Neutrophil (primary cell): ENCODE results near the gene SLC22A7.

Experiments used
- H3K27ac ChIP-seq: fragments of 200-600 bp; sonication (generic); 2 replicates; pipeline ENCODE4 v1.5.1; 2016; ENCODE audit warnings: mild to moderate bottlenecking, moderate library complexity
- H3K27me3 ChIP-seq: fragments of 200-600 bp; sonication (generic); 2 replicates; pipeline ENCODE4 v1.6.0; 2016; ENCODE audit warnings: mild to moderate bottlenecking
- H3K36me3 ChIP-seq: fragments of 200-600 bp; sonication (generic); 2 replicates; pipeline ENCODE4 v1.5.1; 2017
- H3K4me1 ChIP-seq, 2 experiments: fragments of 200-600 bp in 1 of 2; sonication (generic) in 1 of 2; 1 replicate in 1 of 2; 2 replicates in 1 of 2; pipeline versions ENCODE4 v1.5.1 to v1.6.1; 2013 to 2016; ENCODE audit warnings: low read depth in 1 of 2, low read length in 1 of 2, mild to moderate bottlenecking in 1 of 2, moderate library complexity in 1 of 2; ENCODE audit not compliant: control insufficient read depth in 1 of 2, insufficient read depth in 1 of 2
- H3K4me3 ChIP-seq, 2 experiments: fragments of 200-600 bp in 1 of 2; sonication (generic) in 1 of 2; 1 replicate in 1 of 2; 2 replicates in 1 of 2; pipeline ENCODE4 v1.5.1; 2013 to 2016; ENCODE audit warnings: low read depth in 1 of 2, low read length in 1 of 2, mild to moderate bottlenecking in 1 of 2, moderate library complexity in 1 of 2
- H3K9me3 ChIP-seq: fragments of 200-600 bp; sonication (generic); 2 replicates; pipeline ENCODE4 v1.5.1; 2016
- TF ChIP-seq, protein P1 (sequence below): fragments of 200-600 bp; sonication (generic); IDR thresholded peaks from 2 replicates; pipeline ENCODE4 v1.5.1; 2016; ENCODE audit warnings: antibody characterized with exemption

The SLC22A7 gene

DNA sequence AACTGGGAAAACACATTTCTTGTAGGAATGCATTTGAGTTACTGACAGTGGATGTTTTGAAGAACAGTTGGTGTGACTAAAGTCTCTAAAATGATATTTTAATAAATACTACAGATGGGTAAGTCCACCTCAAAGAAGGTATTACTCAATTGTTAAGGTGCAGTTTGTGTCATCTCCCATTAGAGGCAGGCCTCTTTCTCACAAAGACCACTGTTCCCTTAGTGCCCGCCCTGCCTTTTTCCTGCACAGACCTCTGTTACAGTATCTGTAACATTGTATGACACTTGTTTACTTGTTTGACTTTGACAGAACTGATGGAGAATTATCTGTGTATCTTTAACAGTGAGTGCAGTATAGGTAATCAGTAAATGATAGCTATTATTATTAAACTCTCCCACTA lies 15.8 kb downstream of the SLC22A7 start:
- peak overlapping the region; percentile 67 for H3K27ac ChIP-seq
- no peaks in the 10 kb centered on the region for H3K36me3 ChIP-seq
- H3K4me3 ChIP-seq = no peak overlapping the region
- no peaks in the 10 kb centered on the region for H3K27me3 ChIP-seq
- no peaks in the 10 kb centered on the region for H3K9me3 ChIP-seq
- TF ChIP-seq, protein P1, sequence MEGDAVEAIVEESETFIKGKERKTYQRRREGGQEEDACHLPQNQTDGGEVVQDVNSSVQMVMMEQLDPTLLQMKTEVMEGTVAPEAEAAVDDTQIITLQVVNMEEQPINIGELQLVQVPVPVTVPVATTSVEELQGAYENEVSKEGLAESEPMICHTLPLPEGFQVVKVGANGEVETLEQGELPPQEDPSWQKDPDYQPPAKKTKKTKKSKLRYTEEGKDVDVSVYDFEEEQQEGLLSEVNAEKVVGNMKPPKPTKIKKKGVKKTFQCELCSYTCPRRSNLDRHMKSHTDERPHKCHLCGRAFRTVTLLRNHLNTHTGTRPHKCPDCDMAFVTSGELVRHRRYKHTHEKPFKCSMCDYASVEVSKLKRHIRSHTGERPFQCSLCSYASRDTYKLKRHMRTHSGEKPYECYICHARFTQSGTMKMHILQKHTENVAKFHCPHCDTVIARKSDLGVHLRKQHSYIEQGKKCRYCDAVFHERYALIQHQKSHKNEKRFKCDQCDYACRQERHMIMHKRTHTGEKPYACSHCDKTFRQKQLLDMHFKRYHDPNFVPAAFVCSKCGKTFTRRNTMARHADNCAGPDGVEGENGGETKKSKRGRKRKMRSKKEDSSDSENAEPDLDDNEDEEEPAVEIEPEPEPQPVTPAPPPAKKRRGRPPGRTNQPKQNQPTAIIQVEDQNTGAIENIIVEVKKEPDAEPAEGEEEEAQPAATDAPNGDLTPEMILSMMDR = no peak
- H3K4me1 ChIP-seq = peaks cover 58 to 63% of the 10 kb centered on the region in 2 experiments

DNA sequence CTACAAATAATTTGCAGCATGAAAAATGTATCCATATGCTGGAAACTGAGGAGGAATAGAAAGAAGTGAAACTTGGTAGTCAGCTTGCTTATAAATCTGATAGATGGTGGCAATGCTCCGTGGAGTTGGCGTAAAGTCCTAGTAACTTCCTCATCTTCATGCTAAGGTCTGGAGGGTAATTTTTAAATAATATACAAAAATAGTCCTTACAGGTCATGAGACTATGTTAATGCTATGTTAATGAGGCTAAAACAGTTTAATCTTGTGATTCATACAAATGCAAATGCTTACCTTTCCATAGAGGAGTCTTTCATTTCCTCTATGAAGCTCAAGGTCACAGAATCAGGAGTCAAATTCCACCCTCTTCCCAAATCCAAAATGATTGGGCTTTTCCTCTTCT lies 20.0 kb downstream of the SLC22A7 start:
- H3K27ac ChIP-seq = no peak overlapping the region
- no peak overlapping the region for H3K4me3 ChIP-seq
- peaks cover 16 to 21% of the 10 kb centered on the region in 2 experiments for H3K4me1 ChIP-seq
- H3K27me3 ChIP-seq = no peaks in the 10 kb centered on the region
- H3K36me3 ChIP-seq = no peaks in the 10 kb centered on the region
- TF ChIP-seq, protein P1 = no peak
- no peaks in the 10 kb centered on the region for H3K9me3 ChIP-seq

DNA sequence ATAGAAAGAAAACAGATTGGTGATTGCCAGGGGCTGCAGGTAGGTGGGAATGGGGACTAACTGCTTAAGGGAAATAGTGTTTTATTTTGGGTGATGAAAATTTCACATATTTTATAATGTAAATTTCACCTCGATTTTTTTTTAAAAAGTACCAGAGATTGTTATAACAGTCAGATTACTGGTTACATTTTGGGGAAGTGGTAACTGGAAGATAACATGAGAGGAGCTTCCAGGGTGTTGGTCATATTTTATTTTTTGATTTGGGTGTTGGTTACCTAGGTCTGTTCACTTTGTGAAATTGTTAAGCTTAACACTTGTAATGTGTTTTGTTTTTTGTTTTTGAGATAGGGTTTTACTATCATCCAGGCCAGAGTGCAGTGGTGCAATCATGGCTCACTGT lies 27.8 kb downstream of the SLC22A7 start:
- Histone ChIP-seq H3K4me3 (no peak overlapping the region), H3K27ac (no peak overlapping the region), H3K27me3 (no peaks in the 10 kb centered on the region), H3K4me1 (peaks cover 1 to 5% of the 10 kb centered on the region in 2 experiments), H3K36me3 (no peaks in the 10 kb centered on the region), H3K9me3 (no peaks in the 10 kb centered on the region)
- TF ChIP-seq, protein P1 = no peak

DNA sequence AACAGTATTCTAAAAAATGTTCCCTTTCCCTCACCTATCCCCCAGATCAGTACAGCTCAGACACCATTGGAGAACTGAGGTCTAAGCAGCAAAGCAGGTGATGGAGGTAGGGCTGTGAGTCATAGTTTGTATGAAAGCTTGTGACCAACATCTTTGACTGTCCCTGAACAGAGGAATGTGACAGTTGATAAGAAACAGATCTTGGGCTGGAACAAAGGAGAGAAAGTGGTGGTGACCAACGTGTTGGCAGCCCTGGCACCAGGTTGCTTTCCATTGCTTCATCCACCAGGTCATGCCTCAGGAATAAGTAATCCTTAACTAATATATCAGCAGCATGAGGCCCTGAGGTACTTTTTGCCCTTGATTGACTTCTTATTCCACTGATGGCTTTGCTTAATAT lies 30.5 kb downstream of the SLC22A7 start:
- no peaks in the 10 kb centered on the region for H3K27me3 ChIP-seq
- TF ChIP-seq, protein P1 = no peak
- H3K4me1 ChIP-seq = peaks cover 24 to 29% of the 10 kb centered on the region in 2 experiments
- H3K9me3 ChIP-seq = no peaks in the 10 kb centered on the region
- no peak overlapping the region for H3K4me3 ChIP-seq
- no peak overlapping the region for H3K27ac ChIP-seq
- no peaks in the 10 kb centered on the region for H3K36me3 ChIP-seq

DNA sequence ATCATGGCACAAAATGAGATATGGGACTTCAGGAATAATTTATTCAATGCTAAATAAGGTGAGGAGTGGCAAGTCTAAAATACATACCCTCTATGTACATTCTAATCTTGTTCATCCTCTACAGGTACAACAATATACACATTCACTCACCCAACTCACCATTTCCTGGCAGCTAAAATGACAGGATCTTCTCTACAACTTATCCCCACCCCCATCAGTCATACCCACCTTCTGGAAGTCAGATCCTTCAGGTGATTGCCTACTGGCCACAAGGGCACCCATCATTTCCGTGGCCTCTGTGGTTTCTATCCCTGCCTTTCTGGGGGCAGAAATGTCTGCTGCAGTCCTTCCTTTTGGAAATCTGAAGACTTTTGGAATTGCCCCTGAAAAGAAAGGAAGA lies 33.4 kb downstream of the SLC22A7 start:
- Histone ChIP-seq H3K36me3 (peaks cover 7% of the 10 kb centered on the region), H3K4me3 (no peak overlapping the region), H3K27ac (peak overlapping the region; percentile 80), H3K4me1 (peaks cover 35 to 42% of the 10 kb centered on the region in 2 experiments), H3K9me3 (no peaks in the 10 kb centered on the region), H3K27me3 (no peaks in the 10 kb centered on the region)
- TF ChIP-seq, protein P1 = no peak

DNA sequence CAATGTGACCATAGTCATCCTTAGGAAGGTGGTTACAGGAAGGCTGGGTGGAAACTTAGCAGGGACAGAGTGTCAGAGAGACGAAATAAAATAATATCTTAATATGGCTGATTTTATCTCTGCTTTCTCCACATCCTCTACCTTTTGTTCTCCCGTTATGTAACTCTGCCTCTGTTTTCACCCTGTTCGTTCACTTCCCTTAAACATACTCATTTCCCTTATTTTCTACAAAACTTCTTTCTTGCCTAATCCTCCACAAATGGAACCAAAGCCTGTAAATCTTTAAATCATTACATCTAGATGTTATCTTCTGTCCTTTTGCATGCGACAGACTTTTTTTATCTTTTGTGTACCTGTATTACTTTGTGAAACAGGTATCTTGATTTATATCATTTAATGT lies 33.8 kb downstream of the SLC22A7 start:
- Histone ChIP-seq H3K27me3 (no peaks in the 10 kb centered on the region), H3K4me1 (peaks cover 35 to 42% of the 10 kb centered on the region in 2 experiments), H3K27ac (peak overlapping the region; percentile 80), H3K4me3 (no peak overlapping the region), H3K9me3 (no peaks in the 10 kb centered on the region), H3K36me3 (peaks cover 10% of the 10 kb centered on the region)
- TF ChIP-seq, protein P1 = no peak
